Activated CD4-positive, alpha-beta T cell treated with anti-CD3 and anti-CD28 coated beads, Interleukin-2, amount 10 ng/mL, durations not matched to agents 24 days and 14 days (primary cell): ENCODE results near the gene AKTIP. TPM values are rescaled to one million over a fixed set of nuclear protein-coding genes. Genes with fewer than 3 reads are reported as not detected.
"Not testable (repeated sequence)": the region's sequence is repeated elsewhere in the genome, so short reads cannot be mapped to it uniquely, and the experiment has no call there.

ENCODE experiments used
- DNase-seq: peaks from one replicate; pipeline ENCODE4 v3.0.0; 2022
- H3K27ac Mint-ChIP-seq: one replicate; pipeline ENCODE4 v1.8.0; 2022; ENCODE audit warnings: mild to moderate bottlenecking, mixed read lengths
- H3K27me3 Mint-ChIP-seq: one replicate; pipeline ENCODE4 v1.8.0; 2022; ENCODE audit warnings: mixed read lengths
- H3K36me3 Mint-ChIP-seq: one replicate; pipeline ENCODE4 v1.8.0; 2022; ENCODE audit warnings: low read depth, mild to moderate bottlenecking, mixed read lengths
- H3K4me1 Mint-ChIP-seq: one replicate; pipeline ENCODE4 v1.8.0; 2021; ENCODE audit warnings: mixed read lengths
- H3K4me3 Mint-ChIP-seq: one replicate; pipeline ENCODE4 v1.8.0; 2022; ENCODE audit warnings: mild to moderate bottlenecking, moderate library complexity, mixed read lengths
- H3K9me3 Mint-ChIP-seq: one replicate; pipeline ENCODE4 v1.8.0; 2021; ENCODE audit warnings: mixed read lengths
- intact Hi-C: fragments of 100-400 bp; cut with micrococcal nuclease; formaldehyde crosslinking; loops from one replicate; pipeline ENCODE4 v1.15.1; 2023
- total RNA-seq: library from RNA; stranded (reverse); gene quantifications from 2 replicates; pipeline ENCODE4 v1.2.3, GENCODE V29; 2022

AKTIP gene
- 18.0 and 18.7 TPM in 2 replicates for total RNA-seq

DNA sequence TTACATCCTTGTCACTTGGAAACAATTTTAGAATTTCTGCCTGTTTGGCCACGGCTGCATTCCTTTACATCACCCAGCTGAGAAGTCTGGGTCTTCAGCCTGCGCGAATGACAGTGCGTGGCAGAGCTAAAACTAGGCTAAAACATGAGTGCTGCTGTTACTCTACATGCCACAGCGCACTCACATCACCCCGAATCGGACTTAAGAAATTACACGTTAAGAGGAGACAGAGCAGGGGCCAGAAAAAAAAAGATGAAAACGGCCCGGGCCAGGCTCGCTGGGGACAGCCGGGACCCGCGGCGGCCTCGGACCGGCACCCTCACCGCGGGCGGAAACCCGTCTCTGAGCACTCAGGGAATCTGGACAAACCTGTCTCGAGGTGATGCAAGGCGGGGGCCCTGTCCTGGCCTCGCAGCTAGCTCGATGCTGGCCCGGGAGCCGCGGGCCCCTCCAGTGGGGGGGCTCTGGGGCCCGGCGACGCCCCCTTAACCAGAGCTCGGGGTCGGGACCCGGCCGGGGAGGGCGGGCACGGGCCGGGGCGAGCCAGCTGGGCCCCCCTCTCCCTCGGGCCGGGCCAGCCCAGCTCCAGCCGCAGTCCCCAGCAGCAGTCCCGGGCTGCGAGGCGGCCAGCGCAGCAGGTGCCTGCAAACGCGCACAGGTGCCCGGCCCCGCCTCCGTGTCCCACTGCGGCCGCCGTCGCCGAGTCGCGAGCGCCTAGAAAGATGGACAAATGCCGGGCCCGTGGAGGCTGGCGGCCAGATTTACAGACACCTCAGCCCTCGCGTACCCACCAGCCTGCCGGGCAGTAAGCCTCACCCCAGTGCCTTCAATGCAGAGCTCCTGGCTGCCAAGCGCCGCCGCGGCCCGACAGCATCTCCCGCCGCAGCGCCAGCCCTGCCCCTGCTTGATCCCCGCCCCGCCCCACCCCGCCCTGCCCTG, at the start of gene AKTIP:
Gene AKTIP, minus strand, starts transcription at position 879 of the 939 bp plus-strand sequence. CDS start 2,950 bp downstream, outside the sequence.
- Mint-ChIP-seq H3K36me3 (peaks cover 18% of the 10 kb centered on the region), H3K4me3 (peak within 1 kb of the TSS; percentile 94), H3K27me3 (no peaks in the 10 kb centered on the region), H3K4me1 (peaks cover 39% of the 10 kb centered on the region), H3K9me3 (no peaks in the 10 kb centered on the region), H3K27ac (peak within 1 kb of the TSS; percentile 94)
- DNase-seq = peak; percentile 80
- intact Hi-C loops = loop anchor here (1.0 to 5.0 kb wide), 7 partner anchors 33 to 450 kb away; partner anchors contain the start of genes CHD9, CHD9NB, FTO and RBL2

DNA sequence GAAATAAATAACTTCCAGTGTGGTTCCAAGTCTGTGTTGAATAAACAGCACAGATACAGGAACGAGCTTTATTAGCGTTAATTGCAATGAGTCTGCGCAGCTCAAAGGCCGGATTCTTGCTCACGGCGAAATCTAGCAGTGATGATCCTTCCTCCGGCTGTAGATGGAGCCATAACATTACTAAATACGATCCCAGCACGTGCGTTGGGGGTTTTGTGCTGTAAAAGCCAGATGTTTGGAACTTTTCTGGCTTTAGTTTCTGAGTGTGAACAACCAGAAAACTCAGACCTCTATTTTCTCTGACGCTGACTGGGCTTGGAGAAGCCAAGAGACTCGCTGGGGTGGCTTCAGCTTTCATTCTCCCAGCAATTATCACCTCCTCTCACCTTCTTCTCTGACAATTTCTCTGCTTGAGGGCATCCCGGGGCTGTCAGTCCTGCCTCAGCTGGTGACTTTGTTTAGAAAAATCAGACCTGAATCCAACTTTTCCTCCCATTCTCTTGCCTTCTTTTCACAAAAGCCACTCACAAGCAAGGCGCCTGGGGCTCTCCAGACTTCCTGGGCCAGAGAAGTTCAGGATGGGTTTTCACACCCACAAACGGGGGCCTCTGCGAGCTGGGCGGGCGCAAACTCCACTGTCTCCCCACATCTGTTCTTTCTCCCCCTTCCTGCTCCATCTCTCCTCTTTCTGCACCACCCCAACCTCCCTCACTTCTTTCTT, 47.1 kb upstream of the AKTIP start:
- Mint-ChIP-seq H3K4me3 (no peak overlapping the region), H3K27me3 (peaks cover 33% of the 10 kb centered on the region), H3K36me3 (no peaks in the 10 kb centered on the region), H3K27ac (no peak overlapping the region), H3K4me1 (peaks cover 26% of the 10 kb centered on the region), H3K9me3 (no peaks in the 10 kb centered on the region)
- intact Hi-C loops = loop anchor here (1.0 to 10.0 kb wide), 2 partner anchors 345 to 1379 kb away; no protein-coding TSS in a partner anchor
- DNase-seq = peak; percentile 85

DNA sequence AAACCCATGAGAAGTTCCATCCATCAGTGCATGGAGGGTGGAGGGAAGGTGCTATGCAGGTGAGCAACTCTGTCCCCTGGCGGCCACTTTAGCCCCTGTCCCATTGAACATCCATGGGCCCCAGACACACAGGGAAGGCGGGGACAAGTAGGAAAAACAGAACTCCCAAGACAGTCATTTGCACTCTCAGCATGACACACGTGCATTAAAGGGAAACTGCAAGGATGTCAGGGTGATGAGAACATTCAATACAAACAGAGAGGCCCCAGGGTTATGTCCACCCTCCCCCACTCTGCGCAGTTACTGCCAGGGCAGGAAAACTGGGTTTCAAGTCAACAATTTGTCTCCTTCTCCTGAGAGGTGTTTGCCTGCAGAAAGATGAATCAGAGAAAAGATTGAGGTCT, 44.0 kb upstream of the AKTIP start:
- peaks cover 33% of the 10 kb centered on the region for H3K4me1 Mint-ChIP-seq
- no peak for DNase-seq
- H3K36me3 Mint-ChIP-seq = no peaks in the 10 kb centered on the region
- H3K27ac Mint-ChIP-seq = no peak overlapping the region
- intact Hi-C loops = no loop called here
- no peak overlapping the region for H3K4me3 Mint-ChIP-seq
- H3K27me3 Mint-ChIP-seq = peaks cover 26% of the 10 kb centered on the region
- no peaks in the 10 kb centered on the region for H3K9me3 Mint-ChIP-seq

DNA sequence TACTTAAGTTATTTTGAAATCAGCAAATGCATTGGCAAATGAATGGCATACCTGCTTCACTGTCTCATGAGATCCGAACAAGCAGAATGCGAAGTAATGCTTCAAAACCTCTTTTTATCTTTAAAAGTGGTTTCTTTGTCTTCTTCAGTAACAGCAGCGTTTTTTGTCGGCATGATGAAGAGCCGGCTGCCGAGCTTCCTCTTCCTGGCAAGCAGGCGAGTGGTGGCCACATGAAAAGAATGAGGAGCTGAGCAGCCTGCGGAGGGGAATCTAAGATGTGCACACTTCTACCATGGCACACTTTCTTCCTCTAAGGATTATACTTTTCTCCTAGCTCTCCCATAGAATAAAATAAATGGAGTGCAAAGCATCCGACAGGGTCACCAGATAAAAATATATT, 42.4 kb upstream of the AKTIP start:
- H3K4me3 Mint-ChIP-seq = peak overlapping the region; percentile 37
- H3K36me3 Mint-ChIP-seq = no peaks in the 10 kb centered on the region
- H3K27ac Mint-ChIP-seq = no peak overlapping the region
- peaks cover 31% of the 10 kb centered on the region for H3K4me1 Mint-ChIP-seq
- intact Hi-C loops = no loop called here
- H3K27me3 Mint-ChIP-seq = peaks cover 28% of the 10 kb centered on the region
- DNase-seq = peak; percentile 88
- no peaks in the 10 kb centered on the region for H3K9me3 Mint-ChIP-seq

DNA sequence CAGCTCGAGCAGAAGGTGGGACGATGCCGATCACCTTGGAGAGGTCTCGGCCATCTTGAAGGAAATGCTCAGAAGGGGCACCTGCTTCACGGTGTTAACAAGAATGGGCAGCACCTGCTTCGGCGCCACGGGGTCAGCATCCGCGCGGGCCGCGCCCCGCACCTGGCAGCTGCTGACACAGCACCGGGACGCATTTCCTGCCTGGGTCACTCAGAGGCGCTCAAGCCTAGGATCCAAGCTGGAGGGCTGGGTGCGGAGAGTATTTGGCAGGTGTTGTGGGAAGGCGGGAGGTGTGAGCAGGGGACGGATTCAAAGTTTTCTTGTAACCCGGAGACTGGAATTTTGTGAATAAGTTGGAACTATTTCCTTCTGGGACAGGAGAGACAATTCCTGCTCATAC, 39.3 kb upstream of the AKTIP start:
- intact Hi-C loops = no loop called here
- H3K27me3 Mint-ChIP-seq = peaks cover 14% of the 10 kb centered on the region
- H3K4me1 Mint-ChIP-seq = peaks cover 19% of the 10 kb centered on the region
- no peak overlapping the region for H3K27ac Mint-ChIP-seq
- H3K4me3 Mint-ChIP-seq = no peak overlapping the region
- H3K36me3 Mint-ChIP-seq = no peaks in the 10 kb centered on the region
- H3K9me3 Mint-ChIP-seq = no peaks in the 10 kb centered on the region
- DNase-seq = no peak

DNA sequence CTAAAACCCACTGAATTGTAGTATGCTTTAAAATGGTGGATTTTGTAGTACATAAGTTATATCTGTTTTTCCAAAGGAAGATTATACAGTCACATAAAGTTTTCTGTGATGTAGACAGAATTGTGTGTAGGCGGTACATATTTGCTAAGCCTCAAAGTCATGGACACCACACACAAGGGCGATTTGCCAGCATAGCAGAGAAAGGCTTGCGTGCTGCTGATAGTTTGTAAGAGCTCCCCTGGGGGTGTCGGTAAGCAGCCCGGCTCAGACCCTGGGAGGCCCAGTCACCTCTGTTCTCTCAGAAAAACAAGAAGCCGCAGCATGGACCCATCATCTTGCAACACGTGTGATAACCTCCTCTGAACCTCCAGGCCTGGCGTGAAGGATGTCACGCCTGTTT, 38.3 kb upstream of the AKTIP start:
- intact Hi-C loops = no loop called here
- no peak for DNase-seq
- Mint-ChIP-seq H3K36me3 (no peaks in the 10 kb centered on the region), H3K4me3 (no peak overlapping the region), H3K27ac (no peak overlapping the region), H3K27me3 (peaks cover 9% of the 10 kb centered on the region), H3K4me1 (peaks cover 11% of the 10 kb centered on the region), H3K9me3 (no peaks in the 10 kb centered on the region)

DNA sequence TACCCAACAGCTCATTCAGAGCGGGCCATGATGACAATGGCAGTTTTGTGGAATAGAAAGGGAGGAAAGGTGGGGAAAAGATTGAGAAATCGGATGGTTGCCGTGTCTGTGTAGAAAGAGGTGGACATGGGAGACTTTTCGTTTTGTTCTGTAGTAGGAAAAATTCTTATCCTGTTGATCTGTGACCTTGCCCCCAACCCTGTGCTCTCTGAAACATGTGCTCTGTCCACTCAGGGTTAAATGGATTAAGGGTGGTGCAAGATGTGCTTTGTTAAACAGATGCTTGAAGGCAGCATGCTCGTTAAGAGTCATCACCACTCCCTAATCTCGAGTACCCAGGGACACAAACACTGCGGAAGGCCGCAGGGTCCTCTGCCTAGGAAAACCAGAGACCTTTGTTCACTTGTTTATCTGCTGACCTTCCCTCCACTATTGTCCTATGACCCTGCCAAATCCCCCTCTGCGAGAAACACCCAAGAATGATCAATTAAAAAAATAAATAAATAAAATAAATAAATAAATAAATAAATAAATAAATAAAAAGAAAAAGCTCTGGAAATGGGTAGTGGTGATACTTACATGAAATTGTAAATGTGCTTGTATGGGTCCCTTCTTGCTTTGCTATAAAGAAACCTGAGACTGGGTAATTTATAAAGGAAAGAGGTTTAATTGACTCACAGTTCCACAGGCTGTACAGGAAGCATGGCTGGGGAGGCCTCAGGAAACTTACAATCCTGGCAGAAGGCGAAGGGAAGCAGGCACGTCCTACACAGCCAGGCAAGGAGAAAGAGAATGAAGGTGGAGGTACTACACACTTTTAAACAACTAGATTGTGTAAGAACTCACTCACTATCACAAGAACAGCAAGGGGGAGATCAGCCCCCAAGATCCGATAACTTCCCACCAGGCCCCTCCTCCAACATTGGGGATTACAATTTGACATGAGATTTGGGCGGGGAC, 37.0 kb upstream of the AKTIP start:
- H3K27ac Mint-ChIP-seq, DNase-seq, H3K9me3 Mint-ChIP-seq, H3K27me3 Mint-ChIP-seq, H3K4me3 Mint-ChIP-seq, H3K36me3 Mint-ChIP-seq: not testable (repeated sequence)
- intact Hi-C loops = loop anchor here (10.0 kb wide), 3 partner anchors 125 to 1385 kb away; partner anchors contain the start of genes FTO and RPGRIP1L
- peaks cover 13% of the 10 kb centered on the region for H3K4me1 Mint-ChIP-seq

DNA sequence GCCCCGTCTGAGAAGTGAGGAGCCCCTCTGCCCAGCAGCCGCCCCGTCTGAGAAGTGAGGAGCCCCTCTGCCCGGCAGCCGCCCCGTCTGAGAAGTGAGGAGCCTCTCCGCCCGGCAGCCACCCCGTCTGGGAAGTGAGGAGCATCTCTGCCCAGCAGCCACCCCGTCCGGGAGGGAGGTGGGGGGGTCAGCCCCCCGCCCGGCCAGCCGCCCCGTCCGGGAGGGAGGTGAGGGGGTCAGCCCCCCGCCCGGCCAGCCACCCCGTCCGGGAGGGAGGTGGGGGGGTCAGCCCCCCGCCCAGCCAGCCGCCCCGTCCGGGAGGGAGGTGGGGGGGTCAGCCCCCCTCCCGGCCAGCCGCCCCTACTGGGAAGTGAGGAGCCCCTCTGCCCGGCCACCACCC, 36.3 kb upstream of the AKTIP start:
- not testable (repeated sequence) for H3K27me3 Mint-ChIP-seq, H3K9me3 Mint-ChIP-seq, H3K27ac Mint-ChIP-seq, DNase-seq, H3K4me3 Mint-ChIP-seq, H3K36me3 Mint-ChIP-seq
- peaks cover 13% of the 10 kb centered on the region for H3K4me1 Mint-ChIP-seq
- intact Hi-C loops = loop anchor here (10.0 kb wide), 3 partner anchors 125 to 1385 kb away; partner anchors contain the start of genes FTO and RPGRIP1L

DNA sequence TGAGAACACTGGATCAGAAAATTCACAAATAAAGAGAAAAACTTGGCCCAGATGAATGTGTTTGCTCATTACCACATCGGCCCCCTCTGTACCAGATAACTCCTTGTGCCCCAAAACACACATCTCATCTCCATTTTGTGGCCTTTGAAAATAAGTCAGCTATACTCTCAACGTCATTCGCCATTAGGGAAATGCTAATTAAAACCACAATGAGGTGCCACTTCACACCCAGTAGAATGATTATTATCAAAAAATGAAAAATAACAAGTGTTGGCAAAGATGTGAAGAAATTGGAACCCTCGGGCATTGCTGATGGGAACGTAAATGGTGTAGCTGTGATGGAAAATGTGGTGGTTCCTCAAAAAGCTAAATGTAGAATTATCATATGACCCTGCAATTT, 34.6 kb upstream of the AKTIP start:
- Mint-ChIP-seq H3K4me1 (peaks cover 17% of the 10 kb centered on the region), H3K9me3 (no peaks in the 10 kb centered on the region), H3K27me3 (peaks cover 3% of the 10 kb centered on the region), H3K36me3 (no peaks in the 10 kb centered on the region), H3K4me3 (no peak overlapping the region), H3K27ac (no peak overlapping the region)
- DNase-seq = no peak
- intact Hi-C loops = loop anchor here (10.0 kb wide), 3 partner anchors 127 to 1387 kb away; partner anchors contain the start of genes FTO and RPGRIP1L

DNA sequence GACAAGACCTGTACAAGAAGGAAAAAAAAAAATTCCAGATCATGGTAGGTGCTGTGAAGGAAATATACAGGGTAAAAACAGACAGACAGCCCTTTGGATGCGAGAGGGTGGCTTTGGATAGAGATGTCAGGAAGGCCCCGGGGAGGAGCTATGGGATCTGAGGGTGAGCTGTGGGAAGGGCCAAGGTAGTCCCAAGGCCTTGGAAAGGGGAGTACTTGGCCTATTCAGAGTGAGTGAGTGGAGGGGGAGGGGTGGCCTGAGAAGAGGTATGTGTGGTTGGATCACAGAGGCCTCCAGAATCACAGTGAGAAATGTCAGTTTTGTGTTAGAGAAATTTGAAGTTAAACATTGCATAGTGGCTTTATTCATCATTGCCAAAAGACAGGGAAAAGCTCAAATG, 31.2 kb upstream of the AKTIP start:
- Mint-ChIP-seq H3K4me3 (no peak overlapping the region), H3K27ac (peak overlapping the region; percentile 75), H3K9me3 (no peaks in the 10 kb centered on the region), H3K36me3 (no peaks in the 10 kb centered on the region), H3K4me1 (peaks cover 17% of the 10 kb centered on the region), H3K27me3 (no peaks in the 10 kb centered on the region)
- DNase-seq = no peak
- intact Hi-C loops = loop anchor here (10.0 kb wide), 3 partner anchors 131 to 1391 kb away; partner anchors contain the start of genes FTO and RPGRIP1L

DNA sequence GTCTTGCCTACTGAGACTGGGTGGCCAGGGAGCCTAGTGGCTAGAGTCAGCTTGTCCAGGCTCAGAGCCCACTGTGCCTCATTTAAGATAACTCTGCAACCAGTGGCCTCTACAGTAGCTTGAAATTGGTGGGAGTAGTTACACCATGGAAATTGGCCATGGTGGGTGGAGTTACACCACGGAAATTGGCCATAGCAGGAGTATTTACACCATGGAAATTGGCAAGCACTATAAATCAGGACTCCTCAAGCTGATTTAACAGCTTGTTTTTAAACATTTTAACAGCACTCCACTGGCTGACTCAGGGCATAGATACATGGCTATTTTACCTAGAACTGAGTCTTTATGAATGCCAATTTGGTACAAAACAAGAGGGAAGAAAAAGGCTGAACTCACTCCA, 27.7 kb upstream of the AKTIP start:
- peaks cover 16% of the 10 kb centered on the region for H3K4me1 Mint-ChIP-seq
- H3K27ac Mint-ChIP-seq = no peak overlapping the region
- intact Hi-C loops = loop anchor here (10.0 kb wide), 3 partner anchors 134 to 1394 kb away; partner anchors contain the start of genes FTO and RPGRIP1L

DNA sequence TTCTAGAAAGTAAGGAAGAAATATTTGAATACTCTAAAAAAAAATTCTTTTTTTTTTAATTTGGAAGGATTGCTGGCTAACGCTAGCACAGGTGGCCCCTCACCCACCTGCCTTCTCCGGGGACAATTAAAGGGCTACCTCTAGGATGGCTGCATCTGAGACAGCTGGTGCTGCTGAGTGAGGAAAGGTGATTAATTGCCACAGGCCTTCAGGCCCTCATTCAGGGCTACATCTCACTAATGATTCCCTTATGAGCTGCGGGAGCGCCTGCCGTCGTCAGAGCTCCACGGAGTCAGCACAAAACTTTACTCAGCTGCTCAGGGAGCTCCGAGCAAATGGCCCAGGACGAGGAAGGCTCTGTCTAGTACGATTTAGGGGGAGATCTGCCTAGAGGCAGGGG, 27.0 kb upstream of the AKTIP start:
- Mint-ChIP-seq H3K4me1 (peaks cover 10% of the 10 kb centered on the region), H3K27ac (no peak overlapping the region), H3K27me3 (no peaks in the 10 kb centered on the region), H3K9me3 (no peaks in the 10 kb centered on the region), H3K4me3 (no peak overlapping the region), H3K36me3 (no peaks in the 10 kb centered on the region)
- intact Hi-C loops = loop anchor here (10.0 kb wide), 3 partner anchors 135 to 1395 kb away; partner anchors contain the start of genes FTO and RPGRIP1L
- no peak for DNase-seq

More for the DNA sequence above, 27.7 kb upstream of the AKTIP start:
- Mint-ChIP-seq H3K9me3 (no peaks in the 10 kb centered on the region), H3K4me3 (no peak overlapping the region), H3K27me3 (no peaks in the 10 kb centered on the region), H3K36me3 (no peaks in the 10 kb centered on the region)
- DNase-seq = no peak

DNA sequence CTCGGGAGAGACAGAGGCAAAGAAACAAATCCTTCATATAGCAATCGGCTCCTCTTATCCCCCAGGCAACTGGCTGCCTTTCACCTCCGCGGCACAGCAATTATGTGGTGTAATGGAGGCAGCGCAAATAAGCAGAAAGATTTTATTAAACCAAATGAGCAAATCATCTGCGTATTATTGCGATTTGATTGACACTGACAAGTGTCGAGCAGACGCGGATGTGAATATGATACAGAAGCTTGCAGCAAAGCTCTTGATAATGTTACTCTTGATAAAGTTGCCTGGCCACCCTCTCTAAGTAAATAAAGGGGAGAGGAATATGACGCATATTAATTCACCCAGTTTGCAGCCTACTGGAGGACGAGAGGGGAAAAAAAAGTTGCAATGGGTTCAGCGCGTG, 26.5 kb upstream of the AKTIP start:
- DNase-seq = no peak
- H3K27me3 Mint-ChIP-seq = no peaks in the 10 kb centered on the region
- H3K27ac Mint-ChIP-seq = no peak overlapping the region
- H3K9me3 Mint-ChIP-seq = no peaks in the 10 kb centered on the region
- peaks cover 6% of the 10 kb centered on the region for H3K4me1 Mint-ChIP-seq
- intact Hi-C loops = no loop called here
- H3K36me3 Mint-ChIP-seq = no peaks in the 10 kb centered on the region
- no peak overlapping the region for H3K4me3 Mint-ChIP-seq
